ENCODE results near the gene ATXN1.

ATXN1 gene

DNA sequence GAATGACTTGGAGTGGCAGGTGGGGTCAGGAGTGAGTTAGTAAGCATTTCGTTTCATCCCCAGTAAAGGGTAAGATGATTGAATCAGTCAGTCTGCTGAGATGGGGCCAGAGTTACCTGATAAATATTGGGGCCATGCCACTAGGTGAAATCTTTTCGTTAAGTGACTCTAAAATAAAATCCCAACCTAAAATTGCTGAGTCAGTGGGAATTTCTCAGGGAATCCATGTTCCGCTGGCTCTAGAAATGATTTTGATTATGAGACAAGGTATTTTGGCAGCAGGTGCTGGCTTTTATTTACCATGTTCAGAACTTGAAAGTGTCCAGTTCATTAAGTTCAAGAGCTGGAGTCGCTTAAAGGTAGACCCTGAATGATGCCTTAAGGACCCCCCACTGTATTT lies 397.5 kb downstream of the ATXN1 start:
- no peak for DNase-seq
- in situ Hi-C loops (cut with HindIII; ENCODE audit: low pct_ligation_motif_present, low pct_unique_long_range_greater_than_20kb, low sequenced_read_pairs) = no loop called here

DNA sequence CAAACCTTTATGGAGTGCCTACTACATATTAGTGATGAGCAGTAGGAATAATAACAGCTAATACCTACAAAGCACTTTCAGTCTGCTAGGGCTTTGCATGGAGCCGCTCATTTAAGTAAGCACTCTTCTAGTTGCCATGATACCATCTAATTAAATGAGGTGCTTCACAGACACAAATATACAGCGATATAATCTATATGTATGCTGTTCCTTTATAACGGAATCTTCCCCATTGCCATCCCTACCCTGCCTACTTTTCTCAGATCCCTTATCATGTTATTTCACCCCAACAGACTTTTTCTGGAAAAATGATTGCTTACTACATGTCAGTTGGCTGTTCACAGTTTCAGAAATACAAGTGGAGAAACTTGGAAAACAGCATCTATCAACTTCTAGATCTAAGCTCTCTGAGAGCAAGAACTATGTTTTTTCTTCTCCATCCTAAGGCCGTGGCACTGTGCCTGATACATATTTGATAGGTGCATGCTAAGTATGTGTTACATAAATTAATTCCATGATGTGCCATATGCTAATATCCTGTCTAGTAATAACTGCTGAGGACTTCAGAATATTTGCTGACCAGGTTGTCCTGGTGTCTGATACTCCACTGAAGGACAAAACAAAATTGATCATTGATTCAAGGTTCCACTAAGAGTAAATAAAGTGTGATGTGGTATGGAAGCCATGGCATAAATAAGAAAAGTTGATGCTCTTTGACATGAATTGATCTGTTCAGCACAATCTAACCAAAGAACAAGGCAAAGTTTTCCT lies 398.3 kb downstream of the ATXN1 start:
- no peak for DNase-seq
- in situ Hi-C loops (cut with HindIII; ENCODE audit: low pct_ligation_motif_present, low pct_unique_long_range_greater_than_20kb, low sequenced_read_pairs) = no loop called here

DNA sequence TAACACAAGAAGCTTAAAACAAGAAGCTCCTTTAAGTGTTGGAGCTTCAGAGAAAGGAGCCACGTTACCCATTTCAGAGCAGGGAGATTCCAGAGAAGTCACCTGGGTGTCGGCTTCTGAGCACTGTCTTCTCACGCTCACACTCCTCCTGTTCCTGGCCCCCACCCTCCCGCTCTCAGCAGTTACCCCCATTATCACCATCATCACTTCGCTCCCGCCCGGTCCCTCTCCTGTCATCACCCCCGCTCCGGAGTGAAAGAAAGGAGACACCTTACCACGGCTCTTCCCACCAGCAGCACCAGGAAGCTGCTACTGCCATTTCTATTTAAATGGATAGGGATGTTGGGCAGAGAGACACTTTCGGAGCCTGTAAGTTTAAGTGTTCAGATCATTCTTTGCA lies 399.0 kb downstream of the ATXN1 start:
- no peak for DNase-seq
- in situ Hi-C loops (cut with HindIII; ENCODE audit: low pct_ligation_motif_present, low pct_unique_long_range_greater_than_20kb, low sequenced_read_pairs) = no loop called here

GRCh38 chr6:16361861-16362260 lies 399.4 kb downstream of the ATXN1 start:
- no peak for DNase-seq
- in situ Hi-C loops (cut with HindIII; ENCODE audit: low pct_ligation_motif_present, low pct_unique_long_range_greater_than_20kb, low sequenced_read_pairs) = no loop called here

- DNase-seq = no peak
- in situ Hi-C loops (cut with HindIII; ENCODE audit: low pct_ligation_motif_present, low pct_unique_long_range_greater_than_20kb, low sequenced_read_pairs) = no loop called here
These were observed 400.1 kb downstream of the ATXN1 start for GRCh38 chr6:16361121-16361520.

DNA sequence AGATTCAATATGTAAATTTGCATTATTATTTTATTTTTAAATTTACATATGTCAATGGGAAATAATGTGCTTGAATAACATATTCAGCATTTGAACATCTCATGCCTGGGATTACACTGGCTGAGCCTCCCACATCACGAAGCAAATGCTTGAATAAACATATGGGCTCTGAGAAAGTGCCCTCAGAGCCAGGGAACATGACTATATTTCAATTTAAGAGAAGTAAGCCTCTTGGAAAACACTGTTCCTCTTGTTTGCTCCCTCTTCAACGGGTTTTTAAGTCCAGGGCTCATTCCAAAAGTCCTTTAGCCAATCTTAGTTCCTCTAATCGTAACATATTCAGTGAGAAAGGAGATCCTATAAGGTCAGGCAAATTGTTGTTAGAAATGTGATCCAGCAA lies 400.9 kb downstream of the ATXN1 start:
- no peak for DNase-seq
- in situ Hi-C loops (cut with HindIII; ENCODE audit: low pct_ligation_motif_present, low pct_unique_long_range_greater_than_20kb, low sequenced_read_pairs) = no loop called here

DNA sequence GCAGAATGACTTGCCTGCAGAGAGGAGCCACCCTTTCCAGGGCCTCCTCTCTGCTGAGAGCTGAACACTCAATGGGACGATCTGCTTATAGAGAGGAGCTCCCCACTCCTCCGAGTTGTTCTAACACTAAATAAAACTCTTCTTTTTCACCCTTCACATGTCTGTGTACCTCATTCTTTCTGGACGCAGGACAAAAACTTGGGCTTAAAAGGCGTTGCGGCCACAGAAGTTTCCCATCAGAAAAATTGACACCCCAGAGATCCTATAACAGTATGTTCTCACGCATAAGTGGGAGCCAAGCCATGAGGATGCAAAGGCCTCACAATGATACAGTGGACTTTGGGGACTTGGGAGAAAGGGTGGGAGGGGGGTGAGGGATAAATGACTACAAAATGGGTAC lies 401.7 kb downstream of the ATXN1 start:
- in situ Hi-C loops (cut with HindIII; ENCODE audit: low pct_ligation_motif_present, low pct_unique_long_range_greater_than_20kb, low sequenced_read_pairs) = no loop called here

DNA sequence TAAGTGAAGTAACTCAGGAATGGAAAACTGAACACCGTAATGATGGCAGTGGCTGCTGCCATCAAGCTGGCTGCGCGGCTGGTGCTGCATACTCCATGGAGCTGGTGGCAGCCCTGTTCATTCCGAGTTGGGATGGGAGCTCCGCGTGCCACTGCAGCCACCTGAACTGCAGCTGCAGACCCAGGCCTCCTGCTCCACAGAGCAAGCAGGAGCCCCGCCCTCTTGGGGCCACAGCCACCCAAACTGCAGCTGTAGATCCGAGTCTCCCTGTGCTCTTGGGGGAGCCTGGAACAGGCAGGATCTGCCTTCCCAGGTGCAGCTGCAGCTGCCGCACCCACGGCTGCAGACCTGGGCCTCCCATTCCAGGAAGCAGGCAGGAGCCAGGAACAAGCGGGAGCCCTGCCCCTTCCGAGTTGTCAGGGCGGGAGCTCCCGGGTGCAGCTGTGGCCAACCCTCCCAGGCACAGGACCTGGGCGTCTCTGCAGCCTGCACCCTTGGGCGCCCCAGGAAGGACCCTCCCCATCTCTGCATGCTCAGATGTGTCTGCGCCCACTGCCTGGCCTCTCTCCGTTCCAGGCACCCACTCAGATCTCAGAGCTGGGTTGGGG lies 402.6 kb downstream of the ATXN1 start:
- no peak for DNase-seq
- in situ Hi-C loops (cut with HindIII; ENCODE audit: low pct_ligation_motif_present, low pct_unique_long_range_greater_than_20kb, low sequenced_read_pairs) = no loop called here

More for the DNA sequence above, 401.7 kb downstream of the ATXN1 start:
- no peak for DNase-seq

DNA sequence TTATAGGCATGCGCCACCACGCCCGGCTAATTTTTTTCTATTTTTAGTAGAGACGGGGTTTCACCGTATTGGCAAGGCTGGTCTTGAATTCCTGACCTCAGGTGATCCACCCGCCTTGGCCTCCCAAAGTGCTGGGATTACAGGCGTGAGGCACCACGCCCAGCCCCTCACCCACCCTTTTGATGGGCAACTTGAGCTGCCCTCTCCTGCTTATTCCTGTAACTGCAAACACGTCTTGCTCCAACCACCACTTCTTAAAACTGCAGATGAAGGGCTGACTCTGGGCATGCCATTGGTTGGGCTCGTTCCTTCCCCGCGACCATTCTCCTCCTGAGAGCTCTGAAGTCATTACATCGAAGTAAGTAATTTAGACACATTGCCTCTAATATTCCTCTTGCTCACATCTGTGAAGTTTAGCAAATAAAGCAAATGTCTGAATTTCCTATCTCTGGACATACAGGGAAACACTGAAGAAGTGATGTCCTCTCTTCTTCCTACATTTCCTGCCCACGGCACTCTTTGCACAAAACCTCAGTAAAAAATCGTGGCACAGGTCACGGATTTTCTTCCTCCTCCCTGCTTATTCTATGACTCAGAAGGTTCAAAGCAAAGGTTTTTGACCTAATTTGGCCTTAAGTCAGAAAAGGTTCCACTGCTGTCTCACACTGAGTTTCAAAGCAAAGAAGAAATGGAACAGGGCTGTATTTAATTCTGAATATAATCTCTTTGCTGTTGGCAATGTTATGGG lies 405.4 kb downstream of the ATXN1 start:
- no peak for DNase-seq
- in situ Hi-C loops (cut with HindIII; ENCODE audit: low pct_ligation_motif_present, low pct_unique_long_range_greater_than_20kb, low sequenced_read_pairs) = no loop called here

DNA sequence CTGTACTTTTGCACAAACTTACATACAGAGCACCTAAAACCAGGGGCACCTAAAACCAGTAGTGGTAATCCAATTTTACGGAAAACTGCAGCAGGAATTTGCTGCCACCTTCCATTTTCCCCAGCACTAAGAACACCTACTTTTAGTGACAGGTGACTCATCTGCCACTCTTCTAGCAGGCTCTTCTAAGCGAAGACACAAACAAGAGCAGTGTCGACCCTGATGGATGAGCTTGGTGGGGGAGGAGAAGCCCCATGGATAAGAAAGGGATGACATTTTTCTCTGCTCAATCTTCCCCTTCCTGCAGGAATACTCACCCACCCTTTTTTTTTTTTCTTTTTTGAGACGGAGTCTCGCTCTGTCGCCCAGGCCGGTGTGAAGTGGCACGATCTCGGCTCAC lies 406.0 kb downstream of the ATXN1 start:
- in situ Hi-C loops (cut with HindIII; ENCODE audit: low pct_ligation_motif_present, low pct_unique_long_range_greater_than_20kb, low sequenced_read_pairs) = no loop called here
- no peak for DNase-seq

- DNase-seq = no peak
- in situ Hi-C loops (cut with HindIII; ENCODE audit: low pct_ligation_motif_present, low pct_unique_long_range_greater_than_20kb, low sequenced_read_pairs) = no loop called here
These were observed 406.6 kb downstream of the ATXN1 start for GRCh38 chr6:16354692-16355091.

DNA sequence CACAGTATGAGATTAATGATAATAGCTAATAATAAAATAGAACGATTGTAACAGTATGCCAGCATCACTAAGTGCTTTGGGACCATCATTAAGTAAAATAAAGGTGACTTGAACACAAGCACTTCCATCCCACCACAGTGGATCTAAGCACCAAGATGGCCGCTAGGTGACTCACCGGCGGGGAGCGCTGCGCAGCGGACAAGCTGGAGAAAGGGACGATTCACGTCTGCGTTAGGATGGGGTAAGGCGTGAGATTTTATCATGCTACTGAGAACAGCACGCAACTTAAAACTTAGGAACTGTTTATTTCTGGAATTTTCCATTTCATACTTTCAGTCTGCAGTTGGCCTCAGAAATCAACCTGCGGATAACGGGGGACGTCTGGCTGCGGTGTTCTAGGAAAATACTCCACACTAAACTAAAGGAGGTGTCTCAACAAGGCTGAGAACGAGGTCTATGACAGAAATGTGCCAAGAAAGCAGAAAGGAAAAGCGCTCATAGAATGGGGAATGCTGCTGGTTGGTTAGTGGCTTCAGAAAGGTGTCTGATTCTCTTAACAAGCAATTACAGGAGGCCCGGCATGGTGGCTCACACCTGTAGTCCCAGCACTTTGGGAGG lies 408.3 kb downstream of the ATXN1 start:
- in situ Hi-C loops (cut with HindIII; ENCODE audit: low pct_ligation_motif_present, low pct_unique_long_range_greater_than_20kb, low sequenced_read_pairs) = no loop called here
- DNase-seq = no peak

GRCh38 chr6:16352258-16352635 lies 409.0 kb downstream of the ATXN1 start:
- in situ Hi-C loops (cut with HindIII; ENCODE audit: low pct_ligation_motif_present, low pct_unique_long_range_greater_than_20kb, low sequenced_read_pairs) = no loop called here
- no peak for DNase-seq

GRCh38 chr6:16349544-16349943 lies 411.7 kb downstream of the ATXN1 start:
- in situ Hi-C loops (cut with HindIII; ENCODE audit: low pct_ligation_motif_present, low pct_unique_long_range_greater_than_20kb, low sequenced_read_pairs) = no loop called here
- no peak for DNase-seq

DNA sequence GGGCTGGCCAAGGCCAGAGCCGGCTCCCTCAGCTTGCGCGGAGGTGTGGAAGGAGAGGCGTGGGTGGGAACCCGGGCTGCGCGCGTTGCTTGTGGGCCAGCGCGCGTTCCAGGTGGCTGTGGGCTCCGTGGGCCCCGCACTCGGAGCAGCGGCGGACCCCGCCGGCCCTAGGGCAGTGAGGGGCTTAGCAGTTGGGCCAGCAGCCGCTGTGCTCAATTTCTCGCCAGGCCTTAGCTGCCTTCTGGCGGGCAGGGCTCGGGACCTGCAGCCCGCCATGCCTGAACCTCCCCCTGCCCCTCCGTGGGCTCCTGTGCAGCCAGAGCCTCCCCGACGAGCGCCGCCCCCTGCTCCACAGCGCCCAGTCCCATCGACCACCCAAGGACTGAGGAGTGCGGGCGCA lies 414.4 kb downstream of the ATXN1 start:
- DNase-seq = no peak
- in situ Hi-C loops (cut with HindIII; ENCODE audit: low pct_ligation_motif_present, low pct_unique_long_range_greater_than_20kb, low sequenced_read_pairs) = no loop called here

- in situ Hi-C loops (cut with HindIII; ENCODE audit: low pct_ligation_motif_present, low pct_unique_long_range_greater_than_20kb, low sequenced_read_pairs) = no loop called here
These were observed 415.6 kb downstream of the ATXN1 start for GRCh38 chr6:16345449-16346330.

GRCh38 chr6:16344756-16345155 lies 416.5 kb downstream of the ATXN1 start:
- in situ Hi-C loops (cut with HindIII; ENCODE audit: low pct_ligation_motif_present, low pct_unique_long_range_greater_than_20kb, low sequenced_read_pairs) = no loop called here
- no peak for DNase-seq

More at GRCh38 chr6:16345449-16346330, 415.6 kb downstream of the ATXN1 start:
- DNase-seq = peak; percentile 61

DNA sequence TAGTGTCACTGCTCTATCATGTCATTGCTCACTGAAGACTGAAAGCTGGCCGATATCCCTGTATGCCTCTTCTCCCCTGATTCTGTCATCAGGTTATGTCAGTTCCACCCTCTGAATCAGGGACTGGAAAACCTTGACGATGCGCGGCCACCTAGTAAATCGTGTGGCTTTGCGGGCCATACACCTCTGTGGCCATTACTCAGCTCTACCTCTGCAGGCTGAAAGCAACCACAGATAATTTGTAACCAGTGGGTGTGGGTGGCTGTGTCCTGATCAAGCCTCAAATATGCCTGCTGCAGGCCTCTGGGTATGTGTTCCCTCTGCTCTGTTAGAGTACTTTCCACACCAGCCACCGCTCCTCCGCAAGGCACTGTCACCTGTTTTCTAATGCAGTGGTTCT lies 417.7 kb downstream of the ATXN1 start:
- DNase-seq = no peak
- in situ Hi-C loops (cut with HindIII; ENCODE audit: low pct_ligation_motif_present, low pct_unique_long_range_greater_than_20kb, low sequenced_read_pairs) = no loop called here

DNA sequence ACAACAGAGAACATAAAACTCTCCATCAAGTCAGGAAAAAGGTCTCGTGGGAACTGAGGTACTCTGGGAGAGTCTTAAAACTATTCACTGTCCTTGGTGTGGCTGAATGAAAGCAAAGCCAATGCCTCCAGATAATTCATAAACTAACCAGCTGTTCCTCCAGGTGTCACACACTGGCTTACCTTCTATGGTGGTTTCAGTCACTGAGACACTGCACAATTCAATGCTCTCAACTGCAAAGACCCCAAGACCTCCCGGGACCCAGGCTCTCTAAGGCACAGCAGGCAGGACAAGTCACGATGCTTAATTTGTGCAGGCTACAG lies 422.0 kb downstream of the ATXN1 start:
- in situ Hi-C loops (cut with HindIII; ENCODE audit: low pct_ligation_motif_present, low pct_unique_long_range_greater_than_20kb, low sequenced_read_pairs) = no loop called here
- no peak for DNase-seq

Data from ACHN (cell line).